ENCODE measurements around the gene CD2.

- TF ChIP-seq EZH2 (IDR thresholded peaks at IDR 0.05; ENCODE audit: insufficient read depth, poor library complexity, severe bottlenecking) (no peak), EZH2phosphoT487 (IDR thresholded peaks at IDR 0.05; ENCODE audit: insufficient read depth, low read depth) (no peak)
These were observed 41.2 kb downstream of the CD2 start for GRCh38 chr1:116795482-116795829.

All from GM23248 (cell line).